Muscle layer of colon (tissue), 2 donors: ENCODE measurements around the gene DPP4.

Experiments used
- H3K27ac ChIP-seq: one replicate; pipeline ENCODE4 v1.7.0; 2013; ENCODE audit warnings: low read depth, mild to moderate bottlenecking, low read length, moderate library complexity
- H3K27me3 ChIP-seq, 2 donors: one replicate each; pipeline ENCODE4 v1.7.0; 2013; ENCODE audit warnings: low read length in 2 of 2, mild to moderate bottlenecking in 2 of 2; ENCODE audit not compliant: insufficient read depth in 2 of 2, control insufficient read depth in 1 of 2
- H3K36me3 ChIP-seq: one replicate; pipeline ENCODE4 v1.7.0; 2013; ENCODE audit warnings: mild to moderate bottlenecking, low read length; ENCODE audit not compliant: insufficient read depth
- H3K4me1 ChIP-seq: one replicate; pipeline ENCODE4 v1.7.0; 2013; ENCODE audit warnings: mild to moderate bottlenecking, low read length; ENCODE audit not compliant: insufficient read depth
- H3K4me3 ChIP-seq, 2 donors: one replicate each; pipeline ENCODE4 v1.7.0; 2013; ENCODE audit warnings: low read length in 2 of 2, low read depth in 1 of 2, mild to moderate bottlenecking in 1 of 2, moderate library complexity in 1 of 2
- H3K9ac ChIP-seq: one replicate; pipeline ENCODE4 v1.7.0; 2013; ENCODE audit warnings: low read length
- H3K9me3 ChIP-seq: one replicate; pipeline ENCODE4 v1.7.0; 2013; ENCODE audit warnings: mild to moderate bottlenecking, low read length
- donor health status: abdominal sarcoma.
- donor health status: Adenocarcinoma of cecum.

DPP4 gene

GRCh38 chr2:162073888-162074631, at the start of gene DPP4:
TSS of gene DPP4 (minus strand) at chr2:162074215. CDS start at chr2:162073981, 234 bp downstream.
- Histone ChIP-seq H3K9ac (peak within 1 kb of the TSS; percentile 56), H3K27ac (peak within 1 kb of the TSS; percentile 68), H3K27me3 (no peaks in the 10 kb centered on the region), H3K9me3 (peaks cover 3% of the 10 kb centered on the region), H3K36me3 (no peaks in the 10 kb centered on the region), H3K4me3 (peak within 1 kb of the TSS; percentile 81 to 87), H3K4me1 (peaks cover 35% of the 10 kb centered on the region)

GRCh38 chr2:162118166-162119031, 44.4 kb upstream of the DPP4 start:
- Histone ChIP-seq H3K9me3 (no peaks in the 10 kb centered on the region), H3K27me3 (no peaks in the 10 kb centered on the region), H3K4me1 (peaks cover 10% of the 10 kb centered on the region), H3K4me3 (no peak overlapping the region), H3K9ac (no peak overlapping the region), H3K27ac (no peak overlapping the region), H3K36me3 (no peaks in the 10 kb centered on the region)

GRCh38 chr2:162116352-162116751, 42.3 kb upstream of the DPP4 start:
- Histone ChIP-seq H3K27ac (no peak overlapping the region), H3K4me3 (no peak overlapping the region), H3K4me1 (peaks cover 10% of the 10 kb centered on the region), H3K9ac (no peak overlapping the region), H3K36me3 (no peaks in the 10 kb centered on the region), H3K27me3 (no peaks in the 10 kb centered on the region), H3K9me3 (no peaks in the 10 kb centered on the region)

GRCh38 chr2:162115076-162115475, 41.1 kb upstream of the DPP4 start:
- no peaks in the 10 kb centered on the region for H3K36me3 ChIP-seq
- H3K4me1 ChIP-seq: peaks cover 10% of the 10 kb centered on the region
- H3K27ac ChIP-seq: no peak overlapping the region

GRCh38 chr2:162114271-162114670, 40.3 kb upstream of the DPP4 start:
- Histone ChIP-seq H3K27me3 (no peaks in the 10 kb centered on the region), H3K36me3 (no peaks in the 10 kb centered on the region)

More at GRCh38 chr2:162115076-162115475, 41.1 kb upstream of the DPP4 start:
- no peak overlapping the region for H3K9ac ChIP-seq
- no peaks in the 10 kb centered on the region for H3K9me3 ChIP-seq
- H3K4me3 ChIP-seq: no peak overlapping the region
- no peaks in the 10 kb centered on the region for H3K27me3 ChIP-seq

GRCh38 chr2:162113776-162114168, 39.8 kb upstream of the DPP4 start:
- peaks cover 9% of the 10 kb centered on the region for H3K4me1 ChIP-seq
- H3K36me3 ChIP-seq: no peaks in the 10 kb centered on the region
- H3K27me3 ChIP-seq: no peaks in the 10 kb centered on the region
- no peaks in the 10 kb centered on the region for H3K9me3 ChIP-seq
- no peak overlapping the region for H3K9ac ChIP-seq
- no peak overlapping the region for H3K4me3 ChIP-seq
- H3K27ac ChIP-seq: no peak overlapping the region

More at GRCh38 chr2:162114271-162114670, 40.3 kb upstream of the DPP4 start:
- H3K4me1 ChIP-seq: peaks cover 10% of the 10 kb centered on the region
- no peak overlapping the region for H3K27ac ChIP-seq
- H3K9ac ChIP-seq: no peak overlapping the region
- no peak overlapping the region for H3K4me3 ChIP-seq
- H3K9me3 ChIP-seq: no peaks in the 10 kb centered on the region

GRCh38 chr2:162113088-162113775, 39.2 kb upstream of the DPP4 start:
- H3K4me3 ChIP-seq: no peak overlapping the region
- no peaks in the 10 kb centered on the region for H3K9me3 ChIP-seq
- no peak overlapping the region for H3K27ac ChIP-seq
- no peaks in the 10 kb centered on the region for H3K27me3 ChIP-seq
- peaks cover 3% of the 10 kb centered on the region for H3K4me1 ChIP-seq
- no peaks in the 10 kb centered on the region for H3K36me3 ChIP-seq
- no peak overlapping the region for H3K9ac ChIP-seq

- Histone ChIP-seq H3K4me3 (no peak overlapping the region), H3K9ac (no peak overlapping the region), H3K27ac (no peak overlapping the region), H3K4me1 (no peaks in the 10 kb centered on the region), H3K27me3 (no peaks in the 10 kb centered on the region), H3K9me3 (no peaks in the 10 kb centered on the region), H3K36me3 (no peaks in the 10 kb centered on the region)
These were observed 38.2 kb upstream of the DPP4 start for GRCh38 chr2:162111958-162112850.

- Histone ChIP-seq H3K27ac (no peak overlapping the region), H3K36me3 (no peaks in the 10 kb centered on the region), H3K9me3 (no peaks in the 10 kb centered on the region), H3K27me3 (peaks cover 0 to 3% of the 10 kb centered on the region in 2 donors), H3K4me3 (no peak overlapping the region), H3K4me1 (no peaks in the 10 kb centered on the region), H3K9ac (no peak overlapping the region)
These were observed 33.4 kb upstream of the DPP4 start for GRCh38 chr2:162107361-162107901.

- Histone ChIP-seq H3K36me3 (no peaks in the 10 kb centered on the region), H3K9ac (no peak overlapping the region), H3K4me1 (no peaks in the 10 kb centered on the region), H3K4me3 (no peak overlapping the region), H3K27ac (no peak overlapping the region), H3K27me3 (peaks cover 0 to 3% of the 10 kb centered on the region in 2 donors), H3K9me3 (no peaks in the 10 kb centered on the region)
These were observed 32.7 kb upstream of the DPP4 start for GRCh38 chr2:162106746-162107145.
